ENCODE data around the gene MINDY4.

Gene MINDY4

GRCh38 chr7:30879139-30880124 lies 108.2 kb downstream of the MINDY4 start:
- no peak for DNase-seq (ENCODE audit: low read depth)

DNA sequence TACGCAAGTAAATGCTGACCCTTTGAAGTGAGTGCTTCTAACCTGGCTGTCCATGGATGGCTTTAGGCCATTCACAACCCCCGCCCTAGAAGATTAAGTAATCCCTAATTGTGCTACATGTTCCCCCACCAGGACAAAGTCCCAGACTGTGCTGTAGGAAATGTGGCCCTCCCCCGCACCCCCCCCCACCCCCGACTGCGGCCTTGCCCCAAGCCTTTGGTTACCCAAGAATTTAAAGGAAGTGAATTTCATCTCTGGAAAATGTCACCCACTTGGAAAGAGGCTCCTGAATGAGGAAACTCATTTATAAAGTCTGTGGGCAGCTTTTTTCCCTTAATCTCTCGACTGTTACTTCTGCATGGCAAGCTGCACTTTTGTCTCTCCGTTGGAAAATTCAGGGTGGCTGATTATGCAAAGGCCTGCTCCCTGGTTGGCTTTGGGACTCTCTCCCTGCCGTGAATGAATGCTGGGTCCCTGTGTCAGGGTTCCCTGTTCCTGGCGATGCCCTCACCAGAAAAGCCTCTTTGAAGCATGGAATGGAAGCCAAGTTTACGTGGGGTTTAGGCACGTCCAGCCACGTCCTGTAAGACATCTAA lies 109.0 kb downstream of the MINDY4 start:
- no peak for DNase-seq (ENCODE audit: low read depth)

- no peak for DNase-seq (ENCODE audit: low read depth)
Observed at GRCh38 chr7:30880941-30881340, 109.7 kb downstream of the MINDY4 start.

DNA sequence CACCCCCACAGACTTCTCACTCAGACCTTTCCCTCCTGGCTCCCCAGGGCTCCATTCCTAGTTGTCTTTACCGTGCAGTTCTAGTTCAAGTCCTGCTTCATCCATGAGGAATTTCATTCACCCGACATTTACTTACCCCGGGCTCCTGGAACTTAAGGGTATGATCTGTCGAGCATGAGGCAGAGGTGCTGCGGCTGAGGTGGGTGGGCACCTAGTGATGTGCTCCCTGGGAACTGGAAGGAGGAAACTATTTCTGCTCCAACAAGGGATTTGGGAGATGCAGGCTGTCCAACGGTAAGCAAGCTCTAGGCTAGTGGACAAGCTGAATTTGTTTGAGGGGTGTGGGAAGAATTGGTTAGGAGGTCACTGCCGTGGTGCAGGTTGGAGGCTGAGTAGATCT lies 110.2 kb downstream of the MINDY4 start:
- DNase-seq (ENCODE audit: low read depth) = no peak

DNA sequence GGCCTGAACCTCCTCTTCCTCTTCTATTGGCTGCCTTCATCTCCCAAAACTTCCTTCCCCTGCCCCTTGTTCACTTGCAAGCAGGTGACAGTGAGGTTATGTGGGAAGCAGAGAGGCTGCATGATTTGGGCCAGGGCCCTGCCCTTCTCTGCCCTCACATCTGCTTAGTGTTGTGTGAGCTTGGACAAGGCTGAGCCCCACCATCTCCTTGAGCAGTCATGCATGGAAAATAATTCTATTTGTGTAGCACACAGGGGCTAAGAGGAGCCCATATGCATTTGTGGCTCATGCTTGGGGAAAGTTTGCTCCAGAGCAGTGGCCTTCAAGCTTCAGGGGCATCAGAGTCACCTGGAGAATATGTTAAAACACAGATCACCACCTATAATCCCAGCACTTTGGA lies 113.7 kb downstream of the MINDY4 start:
- no peak for DNase-seq (ENCODE audit: low read depth)

DNA sequence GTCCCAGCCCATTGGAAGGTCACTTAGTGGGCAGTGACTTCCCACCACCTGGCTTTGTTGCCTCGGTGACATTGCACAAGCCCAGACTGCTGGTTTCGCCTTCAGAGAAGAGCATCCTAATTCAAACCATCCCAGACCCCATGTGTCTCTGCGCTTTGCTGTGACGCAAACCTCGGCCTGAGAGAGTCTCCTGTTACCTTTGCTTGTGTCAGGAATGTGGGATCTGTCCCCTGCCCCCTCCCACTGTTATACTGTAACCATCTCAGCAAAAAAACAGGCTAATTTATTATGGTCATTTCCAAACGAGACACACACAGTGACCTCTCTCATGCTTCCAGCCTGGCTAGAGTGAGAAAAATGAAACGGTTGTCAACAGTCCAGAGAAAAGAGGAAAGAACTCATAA lies 115.4 kb downstream of the MINDY4 start:
- no peak for DNase-seq (ENCODE audit: low read depth)

DNA sequence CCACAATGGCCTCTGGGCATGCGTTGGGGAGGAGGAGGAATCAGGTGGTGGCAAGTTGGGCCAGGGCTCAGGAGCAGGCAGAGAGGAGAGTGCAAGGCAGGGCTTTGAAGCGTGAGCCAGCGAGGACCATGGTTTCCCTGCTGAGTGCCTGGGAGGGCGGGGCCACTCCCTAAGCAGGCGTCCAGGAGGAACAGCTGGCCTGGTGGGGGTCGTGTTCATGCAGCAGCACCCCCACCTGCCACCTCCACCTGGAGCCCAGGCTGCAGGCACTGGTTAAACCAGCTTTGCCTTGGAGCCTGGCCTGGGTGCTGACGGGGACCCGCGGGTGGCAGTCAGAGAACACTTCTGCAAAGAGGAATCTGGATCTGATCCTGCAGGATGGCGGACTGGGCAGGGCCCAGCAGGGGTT lies 116.3 kb downstream of the MINDY4 start:
- no peak for DNase-seq (ENCODE audit: low read depth)

DNA sequence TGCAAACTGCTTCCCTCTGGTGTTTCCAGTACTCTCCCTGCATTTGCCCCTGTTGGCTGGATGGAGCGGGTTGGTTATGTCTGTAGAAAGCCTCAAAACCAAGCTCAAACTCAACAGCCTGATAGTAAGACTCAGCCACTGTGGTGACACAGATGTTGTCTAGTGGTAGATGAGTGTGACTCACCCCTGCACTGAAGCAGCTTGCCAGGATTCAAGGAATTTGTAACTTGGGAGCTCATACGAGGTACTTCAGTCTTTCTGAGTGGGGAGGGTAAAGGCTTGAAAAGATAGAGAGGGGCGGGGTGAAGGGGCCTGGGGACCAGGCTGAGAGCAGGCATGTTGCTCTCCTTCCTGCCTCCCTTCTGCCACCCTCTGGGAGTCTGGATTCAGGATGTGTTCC lies 117.5 kb downstream of the MINDY4 start:
- DNase-seq (ENCODE audit: low read depth) = no peak

DNA sequence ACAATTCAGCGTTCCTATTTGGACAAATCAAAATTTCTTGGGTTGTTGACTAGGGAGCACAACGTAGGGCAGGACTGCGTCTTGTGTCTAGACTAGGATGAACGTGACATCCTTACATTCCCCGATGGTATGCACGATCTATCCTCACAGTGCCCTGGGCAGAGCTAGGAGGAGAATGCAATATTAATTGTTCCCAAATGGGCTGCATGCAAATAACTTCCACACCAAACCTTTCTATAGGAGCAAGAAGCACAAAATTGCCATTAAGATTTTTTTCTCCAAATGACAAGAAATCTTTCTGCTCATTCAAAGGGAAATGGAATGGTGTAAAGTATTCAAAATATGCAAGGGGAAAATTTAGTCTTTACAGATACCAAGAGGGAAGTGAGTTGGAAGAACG lies 119.0 kb downstream of the MINDY4 start:
- no peak for DNase-seq (ENCODE audit: low read depth)

GRCh38 chr7:30893357-30893756 lies 122.1 kb downstream of the MINDY4 start:
- no peak for DNase-seq (ENCODE audit: low read depth)

DNA sequence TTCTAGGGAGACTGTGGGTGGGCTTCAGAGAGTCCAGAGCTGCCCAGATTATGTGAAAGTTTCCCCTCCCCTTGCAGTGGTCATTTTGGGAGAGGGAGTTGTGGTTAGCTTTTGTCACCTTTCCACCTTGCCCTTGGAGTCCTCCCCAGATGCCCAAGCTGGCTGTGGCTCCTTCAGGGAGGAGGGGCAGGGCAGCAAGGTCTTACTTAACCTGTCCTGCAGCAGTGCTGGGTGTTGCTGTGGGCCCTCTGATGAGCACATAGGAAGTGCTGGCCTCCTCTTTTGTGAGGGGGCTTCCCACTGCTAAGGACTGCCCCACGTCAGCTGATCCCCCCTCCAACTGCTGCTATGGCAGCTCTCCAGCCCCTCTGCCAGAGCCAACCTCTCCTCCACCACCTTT lies 122.8 kb downstream of the MINDY4 start:
- no peak for DNase-seq (ENCODE audit: low read depth)

DNA sequence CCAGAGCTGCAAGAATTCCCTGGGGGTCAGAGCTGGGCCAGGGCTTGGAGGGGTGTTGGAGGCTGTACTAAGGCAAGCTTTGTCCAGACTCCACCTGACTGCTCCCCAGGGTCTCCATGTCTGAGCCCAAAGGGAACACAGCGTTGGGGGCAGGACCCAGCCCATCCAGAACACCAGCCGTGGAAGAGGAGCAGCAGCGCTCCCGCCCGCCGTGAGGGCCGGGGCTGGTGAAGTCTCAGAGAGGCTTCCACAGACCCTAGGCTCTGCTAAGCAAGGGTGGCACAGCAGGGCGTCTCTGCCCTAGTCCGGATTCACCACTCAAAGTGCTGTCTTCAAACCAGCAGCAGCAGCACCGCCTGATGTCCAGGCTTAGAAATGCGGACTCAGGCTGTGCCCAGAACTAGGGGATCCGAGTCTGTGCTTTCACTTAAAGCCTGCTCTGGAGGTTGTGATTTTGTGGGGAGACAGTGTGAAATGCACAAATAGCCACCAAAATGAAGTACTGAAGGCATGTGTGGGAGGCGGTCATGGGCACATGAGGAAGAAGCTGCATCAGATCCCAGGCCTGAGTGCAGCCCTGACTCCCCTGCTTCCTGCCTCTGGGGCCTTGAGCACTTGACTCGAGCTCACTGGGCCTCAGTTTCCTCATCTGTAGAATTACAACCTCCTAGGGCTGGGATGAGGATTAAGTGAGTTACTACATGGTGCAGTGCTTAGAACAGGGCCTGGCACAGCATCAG lies 123.8 kb downstream of the MINDY4 start:
- DNase-seq (ENCODE audit: low read depth) = no peak

- no peak for DNase-seq (ENCODE audit: low read depth)
Observed at GRCh38 chr7:30896036-30896435, 124.8 kb downstream of the MINDY4 start.

DNA sequence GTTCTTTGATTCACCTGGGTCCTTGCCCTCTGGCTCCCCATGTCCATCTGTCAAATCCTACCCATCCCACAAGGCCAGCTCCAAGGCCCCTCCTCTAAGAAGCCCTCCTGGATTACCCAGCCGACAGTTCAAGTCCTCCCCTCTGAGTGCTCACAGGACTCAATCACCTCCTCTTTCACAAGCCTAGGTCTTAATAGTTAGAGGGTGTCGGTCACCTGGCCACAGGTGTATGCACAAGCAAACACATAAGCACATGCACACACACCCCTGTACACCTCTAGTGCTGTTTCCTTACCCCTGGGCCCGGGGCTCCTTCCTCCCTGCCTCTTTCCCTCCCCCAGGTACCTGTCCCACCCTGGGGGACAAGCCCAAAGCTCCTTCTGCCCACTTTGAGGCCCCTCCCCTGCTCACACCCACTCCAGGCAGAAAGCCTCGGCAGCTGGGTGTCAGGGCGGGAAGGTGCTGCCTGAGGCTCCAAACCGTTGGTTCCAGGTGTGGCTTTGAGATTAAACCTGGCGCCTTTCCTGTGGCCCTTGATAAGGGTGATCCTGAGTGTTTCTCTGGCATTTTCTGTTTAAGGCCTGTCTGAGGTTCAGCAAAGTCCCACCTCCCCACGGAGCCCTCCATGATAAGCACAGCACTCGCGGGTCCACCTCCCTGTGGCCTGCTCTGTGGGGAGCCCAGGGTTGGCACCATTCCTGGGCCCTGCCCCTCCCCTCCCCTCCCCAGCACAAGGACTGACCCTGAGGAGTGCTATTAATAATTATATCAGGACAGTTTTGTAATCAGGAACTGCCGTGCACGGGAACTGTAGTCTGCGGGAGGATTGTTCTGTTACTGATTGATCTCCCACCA lies 125.8 kb downstream of the MINDY4 start:
- DNase-seq (ENCODE audit: low read depth) = no peak

GRCh38 chr7:30897770-30898169 lies 126.6 kb downstream of the MINDY4 start:
- DNase-seq (ENCODE audit: low read depth) = no peak

GRCh38 chr7:30898411-30898810 lies 127.2 kb downstream of the MINDY4 start:
- no peak for DNase-seq (ENCODE audit: low read depth)

DNA sequence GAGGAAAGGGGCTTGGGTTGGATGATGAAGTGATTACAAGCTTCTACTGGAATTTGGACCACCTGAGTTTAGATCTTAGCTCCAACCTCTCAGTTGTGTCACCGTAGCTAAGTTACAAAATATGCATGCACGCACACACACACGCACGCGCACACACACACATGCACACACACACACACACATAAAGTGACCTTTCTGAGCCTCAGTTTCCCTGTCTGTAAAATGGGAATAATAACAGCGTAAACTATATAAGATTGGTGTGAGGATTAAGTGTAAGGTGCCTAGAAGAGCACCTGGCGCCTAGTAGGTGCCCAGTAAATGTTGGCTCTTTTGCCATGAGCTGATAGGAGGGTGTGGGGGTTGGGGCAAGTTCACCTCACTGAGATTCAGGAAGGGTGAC lies 127.8 kb downstream of the MINDY4 start:
- no peak for DNase-seq (ENCODE audit: low read depth)

DNA sequence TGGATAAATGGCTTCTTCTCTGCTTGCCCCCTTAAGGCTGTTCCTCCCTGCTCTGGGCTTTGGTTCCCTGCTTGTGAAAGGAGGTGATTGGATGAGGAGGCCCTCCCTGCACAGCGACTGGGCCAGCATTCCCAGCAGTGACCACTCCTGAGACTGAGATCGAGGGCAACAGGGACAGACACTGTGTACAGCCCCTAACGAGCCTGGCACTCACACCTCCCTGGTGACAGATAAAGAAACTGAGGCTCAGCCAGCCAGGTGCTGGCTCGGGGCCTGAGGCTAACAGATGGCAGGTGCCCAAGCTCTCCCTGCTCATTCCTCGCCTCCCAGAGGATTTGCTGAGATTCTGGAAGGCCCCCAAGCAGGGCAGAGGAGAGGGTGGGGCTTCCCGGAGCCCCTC lies 128.4 kb downstream of the MINDY4 start:
- no peak for DNase-seq (ENCODE audit: low read depth)

GRCh38 chr7:30900053-30900452 lies 128.8 kb downstream of the MINDY4 start:
- no peak for DNase-seq (ENCODE audit: low read depth)

DNA sequence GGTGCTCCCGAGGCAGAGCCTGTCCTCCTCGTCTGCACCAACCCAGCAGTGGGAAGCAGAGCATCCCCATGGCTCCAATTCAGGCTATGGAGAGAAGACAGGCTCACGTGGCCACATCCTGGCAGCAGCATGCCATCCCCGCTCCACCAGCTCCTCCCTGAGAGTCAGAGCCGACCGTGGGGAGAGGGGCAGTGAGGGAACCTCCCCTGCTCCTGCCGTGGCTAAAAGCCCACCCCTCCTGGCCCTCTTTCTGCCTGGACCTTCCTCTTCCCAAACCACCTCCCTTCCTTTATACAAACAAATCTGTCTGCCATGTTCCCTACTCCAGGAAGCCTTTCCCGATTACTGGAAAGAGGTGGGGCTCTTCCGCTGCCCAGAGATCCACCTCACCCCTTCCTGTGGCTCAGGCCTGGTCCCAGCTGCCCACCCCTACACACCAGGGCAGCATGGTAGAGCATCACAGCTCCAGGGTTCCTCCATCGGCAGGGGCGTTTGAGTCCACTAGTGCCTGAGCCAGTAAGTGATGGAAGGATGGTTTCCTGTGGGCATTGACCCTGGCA lies 129.7 kb downstream of the MINDY4 start:
- DNase-seq (ENCODE audit: low read depth) = no peak

GRCh38 chr7:30901856-30902255 lies 130.6 kb downstream of the MINDY4 start:
- DNase-seq (ENCODE audit: low read depth) = no peak

DNA sequence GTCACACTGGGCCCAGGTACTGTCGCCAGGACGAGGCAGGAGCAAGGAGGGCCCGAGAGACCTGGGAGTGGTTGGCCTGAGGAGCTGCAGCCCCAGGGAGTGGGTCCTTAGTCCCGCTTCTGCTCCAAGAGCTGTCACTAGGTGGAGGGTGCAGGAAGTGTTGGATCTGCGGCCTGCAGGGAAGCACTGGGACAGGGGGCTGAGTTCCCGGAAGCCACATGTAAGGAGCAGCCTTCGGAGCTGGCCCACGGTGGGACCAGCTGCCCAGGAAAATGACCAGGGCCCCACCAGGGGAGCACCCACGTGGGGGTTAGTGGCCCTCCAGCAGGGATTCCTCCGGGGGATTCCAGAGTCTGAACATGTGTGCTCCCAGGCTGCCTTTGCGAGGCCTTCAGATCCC lies 131.2 kb downstream of the MINDY4 start:
- DNase-seq (ENCODE audit: low read depth) = no peak
